ENCODE measurements around the gene VDAC2. TPM values are rescaled to one million over a fixed set of nuclear protein-coding genes. Genes with fewer than 3 reads are reported as not detected.
"Not testable (repeated sequence)": the region's sequence is repeated elsewhere in the genome, so short reads cannot be mapped to it uniquely, and the experiment has no call there.

The VDAC2 gene
- total RNA-seq, 4 donors from 2014 or later, result 89.1 to 114 (median 109) TPM

GRCh38 chr10:75180592-75180991 lies 30.0 kb upstream of the VDAC2 start:
- peaks cover 0 to 22% (median 9%) of the 10 kb centered on the region in 4 donors for H3K4me1 ChIP-seq
- 17 to 40% methylated on average over 2 of the region's 2 CpGs for WGBS, 2 donors
- peak overlapping the region in 2 of 4 donors; percentile 55 to 74 for H3K27ac ChIP-seq
- H3K36me3 ChIP-seq, result peaks cover 0 to 49% (median 0%) of the 10 kb centered on the region in 3 donors
- TF ChIP-seq POLR2A (IDR thresholded peaks at IDR 0.05), result no peak
- TF ChIP-seq EP300 (IDR thresholded peaks at IDR 0.05), result no peak
- TF ChIP-seq, protein P1, sequence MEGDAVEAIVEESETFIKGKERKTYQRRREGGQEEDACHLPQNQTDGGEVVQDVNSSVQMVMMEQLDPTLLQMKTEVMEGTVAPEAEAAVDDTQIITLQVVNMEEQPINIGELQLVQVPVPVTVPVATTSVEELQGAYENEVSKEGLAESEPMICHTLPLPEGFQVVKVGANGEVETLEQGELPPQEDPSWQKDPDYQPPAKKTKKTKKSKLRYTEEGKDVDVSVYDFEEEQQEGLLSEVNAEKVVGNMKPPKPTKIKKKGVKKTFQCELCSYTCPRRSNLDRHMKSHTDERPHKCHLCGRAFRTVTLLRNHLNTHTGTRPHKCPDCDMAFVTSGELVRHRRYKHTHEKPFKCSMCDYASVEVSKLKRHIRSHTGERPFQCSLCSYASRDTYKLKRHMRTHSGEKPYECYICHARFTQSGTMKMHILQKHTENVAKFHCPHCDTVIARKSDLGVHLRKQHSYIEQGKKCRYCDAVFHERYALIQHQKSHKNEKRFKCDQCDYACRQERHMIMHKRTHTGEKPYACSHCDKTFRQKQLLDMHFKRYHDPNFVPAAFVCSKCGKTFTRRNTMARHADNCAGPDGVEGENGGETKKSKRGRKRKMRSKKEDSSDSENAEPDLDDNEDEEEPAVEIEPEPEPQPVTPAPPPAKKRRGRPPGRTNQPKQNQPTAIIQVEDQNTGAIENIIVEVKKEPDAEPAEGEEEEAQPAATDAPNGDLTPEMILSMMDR (IDR thresholded peaks at IDR 0.05), result no peak
- no peaks in the 10 kb centered on the region for H3K9me3 ChIP-seq
- no peak overlapping the region for H3K4me3 ChIP-seq
- H3K27me3 ChIP-seq, result no peaks in the 10 kb centered on the region
- no peak for DNase-seq (ENCODE audit: low spot score in 2 of 2)

GRCh38 chr10:75181073-75181472 lies 29.5 kb upstream of the VDAC2 start:
- no peak for DNase-seq (ENCODE audit: low spot score in 2 of 2)
- no peak overlapping the region for H3K4me3 ChIP-seq
- no peaks in the 10 kb centered on the region for H3K9me3 ChIP-seq
- TF ChIP-seq, protein P1 (IDR thresholded peaks at IDR 0.05), result no peak
- TF ChIP-seq POLR2A (IDR thresholded peaks at IDR 0.05), result no peak
- TF ChIP-seq EP300 (IDR thresholded peaks at IDR 0.05), result no peak
- peaks cover 0 to 22% (median 9%) of the 10 kb centered on the region in 4 donors for H3K4me1 ChIP-seq
- peak overlapping the region in 2 of 4 donors; percentile 15 to 55 for H3K27ac ChIP-seq
- 71% methylated on average over 1 of the region's 1 CpG for WGBS, 2 donors
- H3K27me3 ChIP-seq, result no peaks in the 10 kb centered on the region
- peaks cover 0 to 44% (median 0%) of the 10 kb centered on the region in 3 donors for H3K36me3 ChIP-seq

DNA sequence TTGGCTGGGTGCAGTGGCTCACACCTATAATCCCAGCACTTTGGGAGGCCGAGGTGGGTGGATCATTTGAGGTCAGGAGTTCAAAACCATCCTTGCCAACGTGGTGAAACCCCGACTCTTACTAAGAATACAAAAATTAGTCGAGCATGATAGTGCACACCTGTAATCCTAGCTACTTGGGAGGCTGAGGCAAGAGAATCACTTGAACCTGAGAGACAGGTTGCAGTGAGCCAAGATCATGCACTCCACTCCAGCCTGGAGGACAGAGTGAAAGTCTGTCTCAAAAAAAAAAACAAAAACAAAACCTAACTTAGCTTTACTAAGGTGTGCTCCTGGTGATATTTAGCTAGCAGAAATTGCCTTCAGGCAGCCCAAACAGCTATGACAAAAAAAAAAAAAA lies 24.3 kb upstream of the VDAC2 start:
- H3K4me1 ChIP-seq, result peaks cover 0 to 5% (median 2%) of the 10 kb centered on the region in 4 donors
- no peaks in the 10 kb centered on the region for H3K27me3 ChIP-seq
- H3K9me3 ChIP-seq, result no peaks in the 10 kb centered on the region
- DNase-seq (ENCODE audit: low spot score in 2 of 2), result no peak
- TF ChIP-seq POLR2A (IDR thresholded peaks at IDR 0.05) (no peak), EP300 (IDR thresholded peaks at IDR 0.05) (no peak)
- TF ChIP-seq, protein P1 (IDR thresholded peaks at IDR 0.05), result no peak
- no peak overlapping the region for H3K27ac ChIP-seq
- no peak overlapping the region for H3K4me3 ChIP-seq
- peaks cover 0 to 17% (median 0%) of the 10 kb centered on the region in 3 donors for H3K36me3 ChIP-seq
- WGBS, 2 donors, result 75 to 80% methylated on average over 4 of the region's 4 CpGs

GRCh38 chr10:75187961-75188426 lies 22.6 kb upstream of the VDAC2 start:
- no peak for DNase-seq (ENCODE audit: low spot score in 2 of 2)
- H3K27ac ChIP-seq, result no peak overlapping the region

GRCh38 chr10:75188522-75188921 lies 22.1 kb upstream of the VDAC2 start:
- not testable (repeated sequence) for H3K4me3 ChIP-seq; H3K9me3 ChIP-seq; DNase-seq (ENCODE audit: low spot score in 2 of 2); H3K27me3 ChIP-seq; H3K27ac ChIP-seq; H3K36me3 ChIP-seq
- 92 to 93% methylated on average over 9 of the region's 9 CpGs for WGBS, 2 donors
- H3K4me1 ChIP-seq, result peaks cover 0 to 18% (median 9%) of the 10 kb centered on the region in 4 donors

More at GRCh38 chr10:75187961-75188426, 22.6 kb upstream of the VDAC2 start:
- Histone ChIP-seq H3K27me3 (no peaks in the 10 kb centered on the region), H3K4me3 (no peak overlapping the region), H3K36me3 (peaks cover 0 to 8% (median 0%) of the 10 kb centered on the region in 3 donors), H3K4me1 (peaks cover 0 to 18% (median 9%) of the 10 kb centered on the region in 4 donors), H3K9me3 (no peaks in the 10 kb centered on the region)
- WGBS, 2 donors, result 85 to 87% methylated on average over 3 of the region's 3 CpGs
- TF ChIP-seq POLR2A (IDR thresholded peaks at IDR 0.05) (no peak), EP300 (IDR thresholded peaks at IDR 0.05) (no peak)
- TF ChIP-seq, protein P1 (IDR thresholded peaks at IDR 0.05), result peak; percentile 51 to 72 (median 58)
